Gastrocnemius medialis (tissue), 4 donors: ENCODE results near the gene LRP1. TPM values are rescaled to one million over a fixed set of nuclear protein-coding genes. Genes with fewer than 3 reads are reported as not detected.

ENCODE experiments used
- ATAC-seq, 2 donors: fragments of 150-250 bp; one replicate each; pipeline ENCODE4 v1.9.1; 2016
- DNase-seq, 2 donors: peaks; one replicate each; pipeline ENCODE4 v3.0.0-alpha.2; 2019
- H3K27ac ChIP-seq, 4 donors: fragments of 200-600 bp; sonication (generic); 1 replicate in 1 of 4; 2 replicates in 3 of 4; pipeline ENCODE4 v1.5.1; 2016 to 2018; ENCODE audit warnings: mild to moderate bottlenecking in 2 of 4, moderate library complexity in 1 of 4
- H3K27me3 ChIP-seq, 3 donors: fragments of 200-600 bp; sonication (generic) in 2 of 3; 1 replicate in 1 of 3; 2 replicates in 2 of 3; pipeline versions ENCODE4 v1.5.1 to v1.6.0; 2016 to 2019; ENCODE audit warnings: mild to moderate bottlenecking in 1 of 3, moderate library complexity in 1 of 3
- H3K36me3 ChIP-seq, 2 donors: fragments of 200-600 bp; sonication (generic) in 1 of 2; one replicate each; pipeline ENCODE4 v1.5.1; 2017 to 2018
- H3K4me1 ChIP-seq, 2 donors: fragments of 200-600 bp; sonication (generic) in 1 of 2; one replicate each; pipeline ENCODE4 v1.5.1; 2016 to 2017; ENCODE audit warnings: mild to moderate bottlenecking in 2 of 2
- H3K4me3 ChIP-seq, 4 donors: fragments of 200-600 bp; sonication (generic) in 3 of 4; 1 replicate in 1 of 4; 2 replicates in 3 of 4; pipeline ENCODE4 v1.5.1; 2016 to 2019; ENCODE audit warnings: mild to moderate bottlenecking in 2 of 4
- H3K9me3 ChIP-seq, 3 donors: fragments of 200-600 bp; sonication (generic) in 2 of 3; 1 replicate in 1 of 3; 2 replicates in 2 of 3; pipeline ENCODE4 v1.5.1; 2016 to 2019
- POLR2A ChIP-seq, 2 donors: fragments of 450-650 bp; IDR thresholded peaks; one replicate each; pipeline ENCODE4 v1.6.1; 2017; ENCODE audit warnings: antibody characterized with exemption in 2 of 2, mild to moderate bottlenecking in 2 of 2, moderate library complexity in 2 of 2
- in situ Hi-C, 4 donors: fragments of 200-750 bp; cut with MboI; loops; one replicate each; pipeline versions ENCODE4 v1.15.0 to v1.8.0; 2017; ENCODE audit warnings: low sequenced_read_pairs in 4 of 4
- intact Hi-C: fragments of 100-400 bp; cut with DNase I; formaldehyde crosslinking; loops from one replicate; pipeline ENCODE4 v1.15.1; 2023; ENCODE audit warnings: low total_unique reads
- total RNA-seq, 4 donors: library from RNA; depleted of rRNA; stranded (reverse); fragments of >200 nt; gene quantifications; one replicate each; pipeline versions ENCODE4 v1.1.0 to v1.2.3, GENCODE V29; 2016
- TF ChIP-seq, protein P1 (sequence below), 5 experiments: fragments of 450-650 bp in 3 of 5; fragments of 200-600 bp in 2 of 5; sonication (generic) in 2 of 5; IDR thresholded peaks in 4 of 5; conservative IDR thresholded peaks in 1 of 5; 1 replicate in 4 of 5; 2 replicates in 1 of 5; pipeline ENCODE4 v1.5.1; 2016 to 2019; ENCODE audit warnings: antibody characterized with exemption in 5 of 5, mild to moderate bottlenecking in 3 of 5, moderate library complexity in 3 of 5

The LRP1 gene
- total RNA-seq, 4 donors from 2014 or later, result 26.1 to 53.5 (median 49.8) TPM

DNA sequence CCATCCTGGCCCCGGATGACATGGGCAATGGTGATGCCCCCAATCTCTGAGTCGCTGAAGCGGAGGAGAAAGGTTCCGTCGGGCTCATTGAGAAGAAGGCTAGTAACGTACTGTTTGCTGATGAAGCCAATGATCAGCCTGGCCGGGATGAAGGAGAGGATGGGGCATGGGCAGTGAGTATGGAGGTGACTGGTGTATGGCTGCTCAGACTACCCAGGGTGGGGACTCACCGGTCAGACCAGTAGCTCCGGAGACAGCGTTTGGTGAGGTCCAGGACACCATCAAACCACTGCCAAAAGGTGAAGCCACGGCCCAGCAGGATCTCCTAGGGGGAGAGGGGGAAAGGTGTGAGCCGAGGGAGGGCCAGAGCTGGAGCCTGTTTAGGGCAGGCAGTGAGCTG, 28.5 kb upstream of the LRP1 start:
- peaks cover 0 to 2% of the 10 kb centered on the region in 2 donors for H3K36me3 ChIP-seq
- no peaks in the 10 kb centered on the region for H3K9me3 ChIP-seq
- H3K4me1 ChIP-seq, result no peaks in the 10 kb centered on the region
- no peak overlapping the region for H3K4me3 ChIP-seq
- DNase-seq, result no peak
- ATAC-seq, result no peak
- no peaks in the 10 kb centered on the region for H3K27me3 ChIP-seq
- in situ Hi-C loops, result no loop called here
- H3K27ac ChIP-seq, result no peak overlapping the region
- intact Hi-C loops, result no loop called here
- TF ChIP-seq, protein P1, sequence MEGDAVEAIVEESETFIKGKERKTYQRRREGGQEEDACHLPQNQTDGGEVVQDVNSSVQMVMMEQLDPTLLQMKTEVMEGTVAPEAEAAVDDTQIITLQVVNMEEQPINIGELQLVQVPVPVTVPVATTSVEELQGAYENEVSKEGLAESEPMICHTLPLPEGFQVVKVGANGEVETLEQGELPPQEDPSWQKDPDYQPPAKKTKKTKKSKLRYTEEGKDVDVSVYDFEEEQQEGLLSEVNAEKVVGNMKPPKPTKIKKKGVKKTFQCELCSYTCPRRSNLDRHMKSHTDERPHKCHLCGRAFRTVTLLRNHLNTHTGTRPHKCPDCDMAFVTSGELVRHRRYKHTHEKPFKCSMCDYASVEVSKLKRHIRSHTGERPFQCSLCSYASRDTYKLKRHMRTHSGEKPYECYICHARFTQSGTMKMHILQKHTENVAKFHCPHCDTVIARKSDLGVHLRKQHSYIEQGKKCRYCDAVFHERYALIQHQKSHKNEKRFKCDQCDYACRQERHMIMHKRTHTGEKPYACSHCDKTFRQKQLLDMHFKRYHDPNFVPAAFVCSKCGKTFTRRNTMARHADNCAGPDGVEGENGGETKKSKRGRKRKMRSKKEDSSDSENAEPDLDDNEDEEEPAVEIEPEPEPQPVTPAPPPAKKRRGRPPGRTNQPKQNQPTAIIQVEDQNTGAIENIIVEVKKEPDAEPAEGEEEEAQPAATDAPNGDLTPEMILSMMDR (IDR thresholded peaks at IDR 0.05 in 4 of 5, conservative IDR thresholded peaks at IDR 0.05 in 1 of 5), result no peak
- TF ChIP-seq POLR2A (IDR thresholded peaks at IDR 0.05), result no peak

DNA sequence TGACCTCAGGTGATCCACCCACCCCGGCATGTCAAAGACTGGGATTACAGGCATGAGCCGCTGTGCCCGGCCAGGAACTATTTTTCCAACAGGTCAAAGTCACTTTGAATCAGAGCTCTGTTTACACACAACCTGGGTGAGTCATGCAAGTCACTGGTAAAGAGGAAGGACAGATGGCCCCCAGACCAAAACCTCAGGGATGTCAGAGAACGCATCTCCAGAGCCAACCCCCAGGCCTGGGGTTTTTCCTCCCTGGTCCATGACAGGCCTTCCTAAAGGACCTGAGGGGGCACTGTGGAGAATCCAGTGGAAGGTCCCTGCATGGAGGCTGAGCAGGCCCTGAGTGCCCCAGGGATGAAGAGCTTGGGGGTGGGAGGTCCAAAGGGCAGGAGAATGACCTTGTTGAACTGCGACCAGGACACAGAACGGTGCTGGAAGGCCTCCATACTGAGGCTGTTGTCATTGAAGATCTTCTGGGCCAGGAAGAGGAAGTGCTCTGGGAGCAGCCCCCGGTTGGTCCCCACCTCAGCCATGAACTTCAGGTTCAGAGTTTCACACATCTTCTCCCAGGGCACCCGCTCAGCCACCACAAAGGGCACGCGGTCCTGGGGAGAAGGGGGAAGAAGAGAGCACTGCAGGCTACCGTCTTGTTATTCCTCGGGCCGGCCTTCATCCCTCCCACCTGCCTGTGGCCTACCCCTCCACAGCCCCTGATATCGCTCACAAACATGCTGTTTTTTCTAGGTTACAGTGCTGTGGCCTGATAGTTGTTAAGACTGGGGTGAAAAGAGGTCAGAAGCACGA, 26.2 kb upstream of the LRP1 start:
- no peaks in the 10 kb centered on the region for H3K27me3 ChIP-seq
- H3K9me3 ChIP-seq, result no peaks in the 10 kb centered on the region
- no peaks in the 10 kb centered on the region for H3K36me3 ChIP-seq
- H3K4me1 ChIP-seq, result no peaks in the 10 kb centered on the region
- TF ChIP-seq, protein P1 (IDR thresholded peaks at IDR 0.05 in 4 of 5, conservative IDR thresholded peaks at IDR 0.05 in 1 of 5), result no peak
- TF ChIP-seq POLR2A (IDR thresholded peaks at IDR 0.05), result no peak
- no peak overlapping the region for H3K27ac ChIP-seq
- no peak overlapping the region for H3K4me3 ChIP-seq
- in situ Hi-C loops, result no loop called here
- ATAC-seq (no peak), DNase-seq (no peak)
- intact Hi-C loops, result no loop called here

DNA sequence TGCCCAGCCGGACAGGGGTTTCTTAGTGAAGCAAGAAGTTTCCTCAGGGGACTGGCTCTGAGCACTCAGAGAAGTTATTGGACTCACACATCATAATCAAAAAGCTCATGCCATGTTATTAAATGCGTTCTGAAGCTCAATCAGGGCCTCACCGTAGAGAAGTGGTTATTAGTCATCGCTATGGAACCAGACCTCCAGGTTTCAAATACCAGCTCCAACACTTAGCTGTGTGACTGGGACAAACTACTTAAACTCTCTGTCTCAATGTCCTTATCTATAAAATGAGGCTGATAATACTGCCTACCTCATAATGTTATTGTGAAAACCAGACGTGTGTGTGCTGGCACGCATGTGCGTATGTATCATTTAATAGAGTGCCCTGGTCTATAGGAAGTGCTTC, 24.4 kb upstream of the LRP1 start:
- Histone ChIP-seq H3K4me1 (no peaks in the 10 kb centered on the region), H3K27ac (no peak overlapping the region), H3K4me3 (no peak overlapping the region), H3K27me3 (no peaks in the 10 kb centered on the region), H3K36me3 (no peaks in the 10 kb centered on the region), H3K9me3 (no peaks in the 10 kb centered on the region)
- no peak for TF ChIP-seq POLR2A (IDR thresholded peaks at IDR 0.05)
- TF ChIP-seq, protein P1 (IDR thresholded peaks at IDR 0.05 in 4 of 5, conservative IDR thresholded peaks at IDR 0.05 in 1 of 5), result no peak
- DNase-seq (no peak), ATAC-seq (no peak)
- intact Hi-C loops, result no loop called here
- in situ Hi-C loops, result no loop called here

DNA sequence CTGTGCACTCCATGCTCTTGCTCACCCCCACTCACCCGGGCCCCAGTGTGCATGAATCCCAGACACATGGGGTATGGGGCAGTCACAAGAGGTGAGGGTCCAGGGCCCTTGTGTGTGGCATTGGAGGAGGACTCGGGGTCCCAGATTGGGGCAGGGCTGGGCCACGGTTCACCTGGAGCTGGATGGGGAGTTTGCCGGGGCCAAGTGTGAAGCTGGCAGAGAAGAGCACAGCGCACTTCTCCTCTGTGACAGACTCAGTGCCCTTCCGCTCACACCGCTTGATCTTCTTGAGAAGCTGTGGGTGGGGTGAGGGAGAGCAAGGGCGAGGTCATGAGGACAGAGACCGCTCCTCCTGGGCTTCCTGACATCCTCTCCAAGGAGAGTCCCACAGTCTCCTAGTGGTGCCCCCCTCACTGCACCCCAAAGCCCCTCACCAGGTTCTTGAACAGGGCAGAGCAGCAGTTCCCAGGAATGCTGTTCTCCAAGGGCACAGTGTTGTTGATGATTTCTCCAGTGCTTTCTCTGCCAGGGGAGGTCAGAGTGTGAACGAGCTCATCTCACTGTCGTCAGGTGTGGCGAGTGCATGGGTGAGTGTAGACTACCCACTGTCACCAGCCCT, 23.9 kb upstream of the LRP1 start:
- TF ChIP-seq, protein P1 (IDR thresholded peaks at IDR 0.05 in 4 of 5, conservative IDR thresholded peaks at IDR 0.05 in 1 of 5), result no peak
- TF ChIP-seq POLR2A (IDR thresholded peaks at IDR 0.05), result no peak
- Histone ChIP-seq H3K27me3 (no peaks in the 10 kb centered on the region), H3K4me1 (peaks cover 0 to 3% of the 10 kb centered on the region in 2 donors), H3K4me3 (no peak overlapping the region), H3K36me3 (no peaks in the 10 kb centered on the region), H3K27ac (no peak overlapping the region), H3K9me3 (no peaks in the 10 kb centered on the region)
- in situ Hi-C loops, result no loop called here
- no peak for ATAC-seq
- no peak for DNase-seq
- intact Hi-C loops, result no loop called here
